Loucy (cell line): Measurements from ENCODE around the gene BACH2.

Experiments used
- EZH2phosphoT487 ChIP-seq: fragments of 200-600 bp; IDR thresholded peaks from 2 replicates; pipeline ENCODE4 v1.6.1; 2018; ENCODE audit warnings: antibody characterized with exemption, mild to moderate bottlenecking, moderate library complexity, borderline replicate concordance
- TF ChIP-seq, protein P1 (sequence below): fragments of 200-600 bp; sonication (generic); conservative IDR thresholded peaks from 2 replicates; pipeline ENCODE4 v1.5.1; 2014; ENCODE audit warnings: mild to moderate bottlenecking, antibody characterized with exemption, low read length

DNA sequence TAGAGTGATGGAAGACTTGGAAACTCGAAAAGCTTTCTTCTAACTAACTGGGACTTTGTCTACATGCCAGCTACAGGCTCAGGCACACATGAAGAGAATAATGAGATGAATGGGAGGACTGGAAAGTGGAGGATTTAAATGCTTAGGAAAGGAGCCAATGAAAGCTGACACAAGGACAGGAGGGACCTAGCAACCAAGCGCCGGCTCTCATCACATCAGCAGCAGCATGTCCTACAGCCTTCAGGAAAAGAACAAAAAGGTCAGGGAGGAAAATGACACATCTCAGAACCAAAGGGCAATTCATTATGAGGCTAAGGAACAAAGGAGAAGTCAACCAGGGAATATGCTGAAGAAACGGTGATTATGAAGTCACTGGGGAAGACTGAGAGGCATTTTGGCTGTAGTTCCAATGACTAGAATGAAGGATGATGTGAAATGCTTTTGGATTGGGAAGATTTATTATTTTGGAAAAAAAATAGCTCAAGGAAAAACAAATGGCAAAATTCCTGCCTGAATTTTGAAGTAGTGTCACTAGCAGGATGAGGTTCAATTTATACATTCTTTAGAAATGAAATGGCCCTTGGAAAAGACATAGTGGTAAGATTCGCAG, 5.7 kb downstream of the BACH2 start:
- TF ChIP-seq, protein P1, sequence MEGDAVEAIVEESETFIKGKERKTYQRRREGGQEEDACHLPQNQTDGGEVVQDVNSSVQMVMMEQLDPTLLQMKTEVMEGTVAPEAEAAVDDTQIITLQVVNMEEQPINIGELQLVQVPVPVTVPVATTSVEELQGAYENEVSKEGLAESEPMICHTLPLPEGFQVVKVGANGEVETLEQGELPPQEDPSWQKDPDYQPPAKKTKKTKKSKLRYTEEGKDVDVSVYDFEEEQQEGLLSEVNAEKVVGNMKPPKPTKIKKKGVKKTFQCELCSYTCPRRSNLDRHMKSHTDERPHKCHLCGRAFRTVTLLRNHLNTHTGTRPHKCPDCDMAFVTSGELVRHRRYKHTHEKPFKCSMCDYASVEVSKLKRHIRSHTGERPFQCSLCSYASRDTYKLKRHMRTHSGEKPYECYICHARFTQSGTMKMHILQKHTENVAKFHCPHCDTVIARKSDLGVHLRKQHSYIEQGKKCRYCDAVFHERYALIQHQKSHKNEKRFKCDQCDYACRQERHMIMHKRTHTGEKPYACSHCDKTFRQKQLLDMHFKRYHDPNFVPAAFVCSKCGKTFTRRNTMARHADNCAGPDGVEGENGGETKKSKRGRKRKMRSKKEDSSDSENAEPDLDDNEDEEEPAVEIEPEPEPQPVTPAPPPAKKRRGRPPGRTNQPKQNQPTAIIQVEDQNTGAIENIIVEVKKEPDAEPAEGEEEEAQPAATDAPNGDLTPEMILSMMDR: no peak
- no peak for TF ChIP-seq EZH2phosphoT487
